Caco-2 (cell line): ENCODE measurements around the gene APLN. TPM values are rescaled to one million over a fixed set of nuclear protein-coding genes. Genes with fewer than 3 reads are reported as not detected.

Source experiments
- BruUV-seq: library from RNA; stranded (reverse); fragments of 400-500 nt; replicated peaks from 2 replicates; lab custom pipeline; 2021; lab: Mats Ljungman, UMichigan
- CTCF ChIA-PET: fragments of 300-600 bp; sonication (Branson Sonifier 250); formaldehyde crosslinking; loops from one replicate; lab custom pipeline; 2022; ENCODE audit warnings: antibody characterized with exemption; lab: Charles Lee
- POLR2A ChIA-PET: fragments of 300-600 bp; sonication (Branson Sonifier 250); formaldehyde crosslinking; loops from one replicate; lab custom pipeline; 2022; ENCODE audit warnings: antibody characterized with exemption; lab: Charles Lee
- DNase-seq, 2 experiments: peaks; one replicate each; pipeline versions ENCODE4 v3.0.0 to v3.0.0-alpha.2; 2020 to 2022
- H3K27me3 ChIP-seq: replicated peaks from 2 replicates; pipeline ENCODE4 v1.6.0; 2011; ENCODE audit warnings: low read length; ENCODE audit not compliant: control insufficient read depth, insufficient read depth
- H3K36me3 ChIP-seq: 2 replicates; pipeline ENCODE4 v1.5.1; 2011; ENCODE audit warnings: low read length; ENCODE audit not compliant: control insufficient read depth, insufficient read depth
- H3K4me1 ChIP-seq: fragments of 250-450 bp; sonication (Bioruptor Pico); 2 replicates; pipeline ENCODE4 v1.5.1; 2020; ENCODE audit warnings: mild to moderate bottlenecking
- H3K4me3 ChIP-seq: 2 replicates; pipeline ENCODE4 v1.5.1; 2011; ENCODE audit warnings: low read depth, mild to moderate bottlenecking, control low read depth, low read length
- H3K9me3 ChIP-seq: fragments of 250-450 bp; sonication (Bioruptor Pico); 2 replicates; pipeline ENCODE4 v1.5.1; 2020; ENCODE audit warnings: mild to moderate bottlenecking, moderate library complexity
- H3K27ac Mint-ChIP-seq: one replicate; pipeline ENCODE4 v1.8.0; 2022; ENCODE audit warnings: mixed read lengths; ENCODE audit not compliant: unreplicated experiment
- H3K27me3 Mint-ChIP-seq: one replicate; pipeline ENCODE4 v1.8.0; 2022; ENCODE audit warnings: mixed read lengths; ENCODE audit not compliant: insufficient read depth, unreplicated experiment
- H3K36me3 Mint-ChIP-seq: one replicate; pipeline ENCODE4 v1.8.0; 2022; ENCODE audit warnings: mild to moderate bottlenecking, mixed read lengths; ENCODE audit not compliant: insufficient read depth, unreplicated experiment
- H3K4me1 Mint-ChIP-seq: one replicate; pipeline ENCODE4 v1.8.0; 2022; ENCODE audit warnings: low read depth, mixed read lengths; ENCODE audit not compliant: unreplicated experiment
- H3K4me3 Mint-ChIP-seq: one replicate; pipeline ENCODE4 v1.8.0; 2022; ENCODE audit warnings: mild to moderate bottlenecking, moderate library complexity, mixed read lengths; ENCODE audit not compliant: unreplicated experiment
- H3K9me3 Mint-ChIP-seq: one replicate; pipeline ENCODE4 v1.8.0; 2022; ENCODE audit warnings: mixed read lengths; ENCODE audit not compliant: unreplicated experiment
- CTCF ChIP-seq, 2 experiments: fragments of 200-600 bp in 1 of 2; IDR thresholded peaks; 1 replicate in 1 of 2; 2 replicates in 1 of 2; pipeline versions ENCODE4 v1.5.1 to v1.8.0; 2011 to 2022; ENCODE audit warnings: antibody characterized with exemption in 1 of 2, control low read depth in 1 of 2, inconsistent platforms in 1 of 2, low read depth in 1 of 2, low read length in 1 of 2, mild to moderate bottlenecking in 1 of 2, moderate library complexity in 1 of 2; ENCODE audit not compliant: insufficient read depth in 1 of 2, severe bottlenecking in 1 of 2, unreplicated experiment in 1 of 2
- intact Hi-C: fragments of 100-400 bp; cut with micrococcal nuclease; formaldehyde crosslinking; loops from one replicate; pipeline ENCODE4 v1.10.0; 2022; ENCODE audit not compliant: unreplicated experiment
- total RNA-seq: library from RNA; stranded (reverse); gene quantifications from 2 replicates; pipeline ENCODE4 v1.2.3, GENCODE V29; 2022

Gene APLN
- total RNA-seq, 1 experiment from 2014 or later = 0.20 TPM

- H3K27me3 ChIP-seq = no peaks in the 10 kb centered on the region
- POLR2A ChIA-PET = no interaction called here
- Mint-ChIP-seq H3K4me3 (no peak overlapping the region), H3K9me3 (no peaks in the 10 kb centered on the region), H3K4me1 (no peaks in the 10 kb centered on the region), H3K36me3 (no peaks in the 10 kb centered on the region), H3K27ac (no peak overlapping the region), H3K27me3 (no peaks in the 10 kb centered on the region)
- no peak for TF ChIP-seq CTCF (IDR thresholded peaks at IDR 0.05; ENCODE audit: insufficient read depth in 1 of 2, low read depth in 1 of 2, low read length in 1 of 2, severe bottlenecking in 1 of 2, unreplicated experiment in 1 of 2)
- CTCF ChIA-PET = no interaction called here
- no peaks in the 10 kb centered on the region for H3K36me3 ChIP-seq
- H3K4me1 ChIP-seq = no peaks in the 10 kb centered on the region
- no peak overlapping the region for H3K4me3 ChIP-seq
- no peak for DNase-seq
- intact Hi-C loops = no loop called here
- no peaks in the 10 kb centered on the region for H3K9me3 ChIP-seq
- no TSS peak for BruUV-seq
These were observed 28.2 kb upstream of the APLN start for GRCh38 chrX:129682979-129683378.

GRCh38 chrX:129679901-129680300 lies 25.1 kb upstream of the APLN start:
- Histone ChIP-seq H3K9me3 (no peaks in the 10 kb centered on the region), H3K4me3 (no peak overlapping the region), H3K36me3 (no peaks in the 10 kb centered on the region), H3K4me1 (no peaks in the 10 kb centered on the region), H3K27me3 (no peaks in the 10 kb centered on the region)
- Mint-ChIP-seq H3K4me1 (peaks cover 9% of the 10 kb centered on the region), H3K9me3 (no peaks in the 10 kb centered on the region), H3K27ac (no peak overlapping the region), H3K27me3 (no peaks in the 10 kb centered on the region), H3K4me3 (no peak overlapping the region), H3K36me3 (no peaks in the 10 kb centered on the region)
- POLR2A ChIA-PET = no interaction called here
- intact Hi-C loops = no loop called here
- no peak for TF ChIP-seq CTCF (IDR thresholded peaks at IDR 0.05; ENCODE audit: insufficient read depth in 1 of 2, low read depth in 1 of 2, low read length in 1 of 2, severe bottlenecking in 1 of 2, unreplicated experiment in 1 of 2)
- CTCF ChIA-PET = interaction anchor here (0.6 kb wide), 1 partner anchor 101 kb away, joined by 6 read pairs; no protein-coding TSS in a partner anchor
- BruUV-seq = no TSS peak
- no peak for DNase-seq

- Mint-ChIP-seq H3K4me1 (peaks cover 9% of the 10 kb centered on the region), H3K27me3 (no peaks in the 10 kb centered on the region), H3K36me3 (no peaks in the 10 kb centered on the region), H3K27ac (no peak overlapping the region), H3K4me3 (no peak overlapping the region), H3K9me3 (no peaks in the 10 kb centered on the region)
- DNase-seq = no peak
- BruUV-seq = no TSS peak
- H3K36me3 ChIP-seq = no peaks in the 10 kb centered on the region
- no peak for TF ChIP-seq CTCF (IDR thresholded peaks at IDR 0.05; ENCODE audit: insufficient read depth in 1 of 2, low read depth in 1 of 2, low read length in 1 of 2, severe bottlenecking in 1 of 2, unreplicated experiment in 1 of 2)
- peak overlapping the region; percentile 25 for H3K4me3 ChIP-seq
- no peaks in the 10 kb centered on the region for H3K4me1 ChIP-seq
- no peaks in the 10 kb centered on the region for H3K9me3 ChIP-seq
- ChIA-PET CTCF (interaction anchor here (1.1 kb wide), 1 partner anchor 47 kb away, joined by 5 read pairs; no protein-coding TSS in a partner anchor), POLR2A (interaction anchor here (0.6 kb wide), 1 partner anchor 288 kb away, joined by 3 read pairs; no protein-coding TSS in a partner anchor)
- intact Hi-C loops = no loop called here
- no peaks in the 10 kb centered on the region for H3K27me3 ChIP-seq
These were observed 23.9 kb upstream of the APLN start for GRCh38 chrX:129678614-129679195.
